Measurements from ENCODE around the gene FOXQ1.

The FOXQ1 gene, protein sequence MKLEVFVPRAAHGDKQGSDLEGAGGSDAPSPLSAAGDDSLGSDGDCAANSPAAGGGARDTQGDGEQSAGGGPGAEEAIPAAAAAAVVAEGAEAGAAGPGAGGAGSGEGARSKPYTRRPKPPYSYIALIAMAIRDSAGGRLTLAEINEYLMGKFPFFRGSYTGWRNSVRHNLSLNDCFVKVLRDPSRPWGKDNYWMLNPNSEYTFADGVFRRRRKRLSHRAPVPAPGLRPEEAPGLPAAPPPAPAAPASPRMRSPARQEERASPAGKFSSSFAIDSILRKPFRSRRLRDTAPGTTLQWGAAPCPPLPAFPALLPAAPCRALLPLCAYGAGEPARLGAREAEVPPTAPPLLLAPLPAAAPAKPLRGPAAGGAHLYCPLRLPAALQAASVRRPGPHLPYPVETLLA

DNA sequence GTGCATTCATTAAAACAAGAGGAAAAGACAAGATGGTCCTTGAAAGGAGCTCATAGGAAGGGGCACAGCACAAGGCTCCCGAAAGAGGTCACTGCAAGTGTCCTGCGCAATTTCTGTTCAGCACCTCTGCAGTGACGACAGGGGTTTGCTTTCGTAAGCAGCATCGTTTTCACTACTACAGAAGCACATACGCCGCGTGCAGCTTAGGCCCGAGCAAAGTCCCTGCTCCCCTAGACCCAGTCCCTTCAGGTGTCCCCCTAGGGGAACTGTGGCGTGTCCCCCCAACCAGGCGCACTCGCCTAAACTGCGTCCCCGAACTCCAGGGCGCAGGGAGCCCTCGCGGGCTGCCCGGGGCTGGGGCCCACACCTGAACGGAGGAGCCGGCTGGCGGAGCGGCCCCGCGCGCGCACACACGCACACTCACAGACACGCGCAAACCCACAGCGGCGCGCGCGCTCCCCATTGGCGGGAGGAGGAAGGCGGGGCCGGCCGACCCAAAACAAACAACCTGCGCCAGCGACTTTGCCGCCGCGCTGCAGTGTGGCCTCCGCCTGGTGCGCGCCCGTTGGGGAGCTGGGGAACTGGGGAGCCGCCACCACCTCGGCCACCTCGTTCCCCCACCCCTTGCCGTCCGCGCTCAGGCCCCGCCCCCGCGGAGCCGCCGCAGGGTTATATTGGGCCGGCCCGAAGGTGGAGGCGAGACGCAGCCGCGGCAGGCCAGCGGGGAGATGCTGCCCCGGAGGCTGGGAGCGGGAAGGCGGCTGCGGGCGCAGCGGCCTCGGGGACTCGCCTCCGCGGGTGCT is at the start of gene FOXQ1:
FOXQ1 (plus strand) TSS at position 699 of the 803 bp plus-strand sequence. CDS start 607 bp downstream, outside the sequence.
- no peak for DNase-seq

DNA sequence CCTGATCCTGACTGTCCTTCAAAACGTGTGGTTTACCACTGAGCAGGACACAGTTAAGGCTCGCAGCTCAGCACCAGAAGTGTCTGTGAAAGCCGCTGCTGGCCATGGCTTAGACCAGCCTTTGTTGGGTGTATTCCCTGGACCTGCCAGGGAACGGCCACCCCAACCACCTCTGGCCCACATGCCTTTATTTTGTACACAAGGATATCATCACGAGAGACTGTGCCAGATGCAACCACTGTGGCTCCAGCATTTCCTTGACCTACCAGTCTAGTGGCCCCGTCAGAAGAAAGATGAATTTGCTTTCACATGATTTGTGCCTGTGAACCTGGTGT is 49.2 kb upstream of the FOXQ1 start:
- DNase-seq, result no peak

DNA sequence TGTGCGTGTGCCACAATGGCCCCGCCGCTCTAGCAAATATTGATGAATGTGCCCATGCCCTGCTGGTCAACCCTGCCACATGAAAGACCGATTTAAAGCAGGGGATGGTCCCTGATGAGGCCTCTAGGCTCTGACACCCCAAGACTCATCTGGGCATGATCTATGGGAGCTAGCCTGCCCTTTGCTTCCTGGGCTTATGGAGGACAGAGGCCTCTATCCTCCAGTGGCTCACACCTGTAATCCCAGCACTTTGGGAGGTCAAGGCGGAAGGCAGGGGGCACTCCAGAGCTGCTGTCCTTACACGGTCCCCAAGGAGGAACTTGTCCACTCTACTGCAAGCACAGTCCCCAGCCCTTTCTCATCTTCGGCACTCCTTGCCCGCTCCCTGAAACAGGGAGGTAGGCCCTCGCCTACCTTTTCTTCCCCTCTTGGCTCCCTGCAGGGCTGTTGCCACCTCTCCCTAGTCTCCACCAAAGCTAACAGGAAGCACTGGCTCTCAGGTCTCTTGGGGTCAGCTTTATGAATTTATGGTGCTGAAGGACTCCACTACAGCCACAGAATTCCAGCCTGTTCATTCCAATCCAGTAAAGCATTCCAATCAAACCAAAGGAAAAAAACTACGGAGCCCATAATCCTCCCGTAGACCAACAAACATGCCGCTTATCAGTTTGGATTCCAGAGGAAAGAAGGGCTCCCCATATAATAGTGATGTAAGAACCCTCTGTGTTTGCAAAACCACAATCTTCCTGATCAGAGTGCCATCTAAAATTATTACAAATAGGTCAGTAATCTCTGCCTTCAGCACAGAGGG is 48.7 kb upstream of the FOXQ1 start:
- DNase-seq, result no peak

DNA sequence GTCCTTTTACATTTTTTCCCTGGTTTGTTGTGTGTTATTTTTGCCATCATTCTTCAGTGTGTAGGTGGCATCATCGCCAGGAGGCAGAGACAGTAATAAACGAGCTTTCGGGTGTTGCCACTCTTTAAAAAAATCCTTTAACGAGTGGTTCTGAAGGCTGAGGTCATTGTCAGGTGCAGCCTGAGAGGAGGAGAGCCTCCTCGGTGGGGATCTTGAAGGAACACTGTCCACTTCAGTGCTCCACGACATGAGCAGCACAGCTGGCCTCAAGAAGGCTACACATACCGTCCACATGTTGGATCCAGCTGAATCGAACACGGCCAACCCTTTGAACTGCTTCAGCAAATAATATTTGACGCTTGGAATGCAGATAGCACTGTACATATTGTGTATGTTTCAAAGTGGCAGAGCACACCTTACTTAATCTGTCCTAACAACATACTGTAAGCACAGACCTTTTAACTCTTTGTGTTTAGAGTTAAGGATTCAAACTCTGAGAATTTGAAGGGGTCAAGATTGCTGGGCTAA is 48.0 kb upstream of the FOXQ1 start:
- DNase-seq, result no peak

DNA sequence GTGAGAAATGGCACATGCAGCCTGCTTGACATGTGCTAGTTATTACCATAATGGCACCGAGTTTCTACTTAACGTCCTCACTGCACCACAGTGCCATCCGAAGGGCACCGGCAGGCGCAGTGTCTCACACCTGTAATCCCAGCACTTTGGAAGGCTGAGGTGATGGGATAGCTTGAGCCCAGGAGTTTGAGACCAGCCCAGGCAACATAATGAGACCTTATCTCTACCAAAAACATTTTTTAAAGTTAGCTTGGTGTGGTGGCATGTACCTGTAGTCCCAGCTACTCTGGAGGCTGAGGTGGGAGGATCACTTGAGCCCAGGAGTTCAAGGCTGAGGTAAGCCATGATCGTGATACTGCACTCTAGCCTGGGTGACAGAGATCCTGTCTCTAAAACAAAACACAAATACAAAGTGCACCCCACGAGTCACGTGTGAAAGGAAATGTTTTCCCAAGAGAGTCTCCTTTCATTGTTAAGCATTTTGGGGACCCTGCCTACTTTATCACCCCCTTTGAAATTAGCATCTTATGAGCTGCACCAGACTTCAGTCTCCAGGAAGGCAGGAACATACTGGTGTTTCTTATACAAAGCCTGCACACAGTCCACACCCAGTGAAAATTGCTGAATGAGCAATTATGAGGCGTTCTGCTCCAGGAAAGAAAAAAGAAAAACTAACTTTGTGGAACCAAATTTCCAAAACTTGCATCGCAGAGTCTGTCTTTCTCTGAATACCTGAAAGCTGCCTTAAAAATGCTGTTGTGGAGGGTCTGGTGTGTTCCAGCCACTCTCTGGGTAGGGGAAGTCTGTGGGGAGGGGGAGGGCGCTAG is 47.1 kb upstream of the FOXQ1 start:
- DNase-seq, result no peak

DNA sequence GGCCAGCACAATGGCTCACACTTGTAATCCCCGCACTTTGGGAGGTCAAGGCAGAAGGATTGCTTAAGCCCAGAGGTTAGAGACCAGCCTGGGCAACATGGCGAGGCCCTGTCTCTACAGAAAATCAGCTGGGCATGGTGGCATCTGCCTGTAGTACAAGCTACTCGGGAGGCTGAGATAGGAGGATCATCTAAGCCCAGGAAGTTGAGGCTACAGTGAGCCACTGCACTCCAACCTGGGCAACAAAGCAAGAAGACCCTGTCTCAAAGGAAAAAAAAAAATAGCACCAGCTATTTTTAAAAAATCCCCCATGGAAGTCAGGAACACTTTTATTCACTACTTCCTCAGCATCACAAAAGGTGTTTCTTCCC is 45.2 kb upstream of the FOXQ1 start:
- DNase-seq, result no peak

DNA sequence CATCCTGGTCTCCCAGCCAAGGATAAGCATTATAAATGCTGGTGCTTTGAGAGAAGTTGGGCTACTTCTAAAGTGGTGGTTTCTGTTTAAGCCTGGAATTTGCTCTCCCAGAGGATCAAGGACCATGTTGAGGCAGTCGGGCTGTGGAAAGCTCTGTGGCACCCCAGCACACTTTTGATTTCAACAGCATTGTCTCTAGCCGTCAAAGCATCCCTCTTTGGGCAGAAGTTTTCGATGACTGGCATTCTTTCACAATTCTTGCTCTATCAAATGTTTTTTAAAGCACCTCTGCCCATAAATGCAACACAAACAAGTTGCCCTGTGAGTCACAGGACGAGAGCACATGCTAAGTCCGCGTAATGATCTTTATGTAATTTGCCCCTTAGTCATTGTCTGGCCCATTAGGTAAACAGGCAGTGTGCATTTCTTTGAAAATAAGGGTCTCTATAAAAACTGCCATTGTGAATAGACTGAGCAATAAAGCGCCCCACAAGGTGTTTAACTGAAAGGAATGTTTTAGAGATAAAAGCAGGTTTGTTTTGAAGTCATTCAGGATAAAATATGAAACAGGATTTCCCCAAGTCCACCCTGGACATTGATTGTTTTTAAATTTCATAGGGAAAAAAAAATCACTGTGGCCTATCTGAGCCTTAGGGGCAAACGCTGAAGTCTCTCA is 44.7 kb upstream of the FOXQ1 start:
- DNase-seq, result no peak

DNA sequence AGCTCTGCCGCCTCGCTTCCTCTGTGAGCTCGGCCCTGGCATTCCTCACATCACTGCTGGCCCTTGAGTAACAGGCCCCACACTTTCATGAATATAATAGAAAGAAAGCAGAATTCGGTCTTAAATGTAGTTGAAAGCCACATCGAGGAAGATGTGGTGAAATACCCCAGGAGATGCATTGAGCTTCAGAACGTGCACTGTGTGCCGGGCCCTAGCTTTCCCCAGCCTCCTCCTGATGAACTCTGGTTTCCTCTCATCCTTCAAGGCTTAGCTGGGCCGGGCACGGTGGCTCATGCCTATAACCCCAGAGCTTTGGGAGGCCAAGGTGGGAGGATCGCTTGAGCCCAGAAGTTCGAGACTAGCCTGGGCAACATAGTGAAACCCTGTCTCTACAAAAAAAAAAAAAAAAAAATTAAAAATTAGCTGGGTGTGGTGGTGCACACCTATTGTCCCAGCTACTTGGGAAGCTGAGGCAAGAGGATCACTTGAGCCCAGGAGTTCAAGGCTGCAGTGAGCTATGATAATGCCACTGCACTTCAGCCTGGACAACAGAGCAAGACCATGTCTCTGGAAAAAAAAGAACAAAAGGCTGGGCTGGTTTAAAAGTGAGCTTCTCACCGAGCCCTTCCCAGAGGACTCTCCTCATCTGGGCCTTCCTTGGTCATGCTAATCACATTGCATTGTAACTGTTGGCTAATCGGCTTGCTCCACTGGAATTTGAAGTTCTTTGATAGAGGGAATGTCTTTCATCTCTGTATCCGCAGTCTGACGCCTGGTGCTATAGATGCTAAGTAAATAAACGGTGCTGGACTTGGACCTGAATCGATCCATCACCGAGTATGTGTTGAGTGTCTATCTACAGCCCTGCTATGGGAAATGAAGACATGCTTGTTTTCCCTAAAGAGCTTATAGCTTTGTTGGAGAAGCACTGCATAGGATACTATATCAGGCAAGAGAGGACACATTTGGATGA is 43.8 kb upstream of the FOXQ1 start:
- no peak for DNase-seq

DNA sequence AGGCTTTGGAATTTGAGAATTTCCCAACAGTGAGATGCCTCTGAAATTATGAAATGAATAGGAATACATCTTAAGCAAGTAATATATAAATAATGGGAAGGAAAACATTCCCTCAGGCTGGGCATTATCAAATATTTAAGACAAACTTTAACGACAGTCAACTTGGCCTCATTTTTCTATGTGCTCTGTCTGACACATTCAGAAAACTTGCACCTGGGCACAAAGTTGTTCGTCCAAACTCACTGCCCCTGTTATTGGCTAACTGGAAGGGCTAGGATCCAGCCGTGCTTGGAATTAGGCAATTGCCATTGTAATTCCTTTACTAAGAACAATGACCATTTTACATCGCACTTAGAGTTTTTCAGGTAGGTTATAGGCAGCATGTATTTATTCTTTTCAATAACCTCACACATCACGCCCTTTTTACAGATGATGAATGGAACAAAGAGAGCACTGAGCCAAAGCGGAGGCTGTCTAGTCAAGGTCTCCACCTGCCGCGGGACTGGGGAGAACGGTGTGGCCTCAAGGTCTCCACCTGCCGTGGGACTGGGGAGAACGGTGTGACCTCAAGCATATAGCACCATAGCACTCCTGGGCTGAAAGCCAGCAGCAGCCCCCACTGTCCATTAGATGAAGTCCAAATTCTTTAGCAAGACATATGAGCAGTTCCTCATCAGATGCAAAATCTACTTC is 40.7 kb upstream of the FOXQ1 start:
- no peak for DNase-seq

DNA sequence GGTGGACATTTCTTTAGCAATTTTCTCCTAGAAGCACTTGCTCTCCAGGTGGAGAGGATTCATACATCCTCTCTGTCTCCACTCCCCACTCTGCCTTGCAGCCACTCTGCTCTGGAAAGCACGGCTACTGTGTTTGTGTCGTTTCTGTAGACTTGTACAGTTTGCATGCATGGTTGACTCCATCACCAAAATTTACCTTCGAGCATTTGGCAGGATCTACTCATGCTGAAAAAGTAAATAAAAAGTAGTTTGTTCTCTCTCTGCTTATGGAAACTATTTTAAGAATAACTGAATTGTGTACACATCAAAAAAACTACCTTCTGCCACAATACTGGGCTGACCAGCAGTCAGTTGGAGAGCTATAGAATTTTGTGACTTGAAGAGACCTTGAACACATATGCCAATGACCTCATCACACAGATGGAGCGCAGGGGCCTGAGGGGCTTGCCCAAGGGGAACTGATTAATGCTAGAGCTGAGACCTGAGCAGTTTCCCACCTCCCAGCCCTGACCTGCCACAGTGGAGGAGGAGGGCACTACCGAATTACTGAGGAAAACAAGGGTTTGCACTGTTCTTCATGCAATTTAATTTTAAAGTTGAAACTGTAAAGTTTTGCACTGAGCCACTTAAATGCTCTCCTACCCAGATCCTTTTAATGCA is 33.7 kb upstream of the FOXQ1 start:
- no peak for DNase-seq

DNA sequence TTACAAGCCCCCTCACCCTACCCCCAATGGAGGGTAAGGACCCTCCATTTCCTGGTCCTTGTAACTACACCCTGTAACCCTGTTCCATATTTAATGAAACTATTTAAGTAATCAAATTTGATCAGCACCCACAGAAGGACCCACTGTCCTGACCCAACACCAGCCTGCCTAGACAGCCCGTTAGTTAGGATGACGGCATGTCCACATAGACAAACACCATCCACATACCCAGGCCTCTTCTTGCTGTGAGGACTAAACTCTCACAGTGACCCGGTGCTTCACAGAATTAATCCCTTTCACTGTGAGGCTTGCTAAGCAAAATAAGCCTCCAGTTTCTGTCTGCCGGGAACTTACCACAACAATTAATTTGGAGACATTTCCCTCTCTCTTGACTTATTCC is 32.8 kb upstream of the FOXQ1 start:
- DNase-seq, result no peak

DNA sequence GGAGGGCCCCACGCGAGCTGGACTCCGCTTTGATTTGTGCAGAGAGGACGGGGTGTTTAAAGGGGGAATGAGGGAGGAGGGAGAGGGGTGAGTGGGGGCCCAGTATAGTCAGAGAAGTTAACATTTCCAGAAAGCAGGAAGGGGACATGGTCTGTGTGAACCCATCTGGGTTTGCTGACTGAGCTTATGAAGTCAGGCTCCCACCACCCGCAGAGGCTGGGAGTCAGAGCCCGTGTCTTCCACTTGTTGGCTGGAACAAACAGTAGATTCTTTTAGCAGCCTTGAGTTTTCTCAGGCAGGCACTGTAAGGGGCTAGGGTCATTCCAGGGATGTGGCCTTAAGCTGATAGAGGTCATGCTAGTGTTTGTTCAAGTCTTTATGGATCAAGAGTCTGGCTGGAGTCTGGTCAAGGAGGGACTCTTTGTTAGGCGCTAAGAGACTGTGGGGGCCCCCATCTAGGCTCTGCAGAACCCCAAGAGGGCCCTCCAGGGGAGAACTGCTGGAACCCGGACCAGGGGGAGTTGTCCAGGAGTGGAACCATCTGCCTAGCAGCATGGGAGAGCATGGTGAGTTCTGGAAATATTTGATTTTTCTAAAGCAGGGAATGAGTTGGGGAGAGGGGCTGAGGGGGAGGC is 31.1 kb upstream of the FOXQ1 start:
- no peak for DNase-seq

DNA sequence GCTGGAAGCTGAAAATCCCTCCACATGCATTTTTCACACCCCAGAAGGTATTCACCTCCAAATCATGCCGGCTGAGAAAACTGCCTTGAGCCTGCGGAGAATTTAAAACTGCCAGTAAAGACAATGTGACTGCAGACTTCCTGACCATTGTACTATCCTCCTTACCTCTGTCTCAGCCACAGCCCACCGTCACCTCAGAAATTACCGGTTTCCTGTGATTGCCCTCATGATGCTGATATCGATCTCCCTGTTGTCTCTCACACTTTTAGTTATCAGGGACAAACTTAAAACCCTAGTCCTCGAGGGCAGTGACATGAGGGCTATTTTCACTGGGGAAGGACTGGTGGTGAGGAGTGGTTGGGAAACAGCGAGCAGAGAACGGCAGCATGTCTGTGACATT is 30.2 kb upstream of the FOXQ1 start:
- no peak for DNase-seq

DNA sequence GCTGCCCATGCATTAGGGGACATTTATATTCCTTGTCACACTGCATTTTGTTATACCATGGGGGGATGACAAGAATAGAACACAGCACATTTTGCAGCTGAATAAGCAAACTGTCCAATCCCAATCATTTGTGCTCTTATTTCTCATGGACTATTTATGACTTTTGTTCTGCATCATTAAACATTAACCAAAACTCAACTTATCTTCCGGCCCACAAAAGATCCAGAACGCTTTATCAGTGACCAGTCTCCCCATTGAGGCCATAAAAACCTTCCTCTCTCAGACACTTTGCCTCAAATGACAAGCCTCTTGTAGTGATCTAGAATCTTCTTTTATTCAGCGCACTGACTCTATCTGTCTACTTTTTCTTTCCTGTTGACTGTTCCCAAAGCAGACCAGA is 28.4 kb upstream of the FOXQ1 start:
- no peak for DNase-seq

DNA sequence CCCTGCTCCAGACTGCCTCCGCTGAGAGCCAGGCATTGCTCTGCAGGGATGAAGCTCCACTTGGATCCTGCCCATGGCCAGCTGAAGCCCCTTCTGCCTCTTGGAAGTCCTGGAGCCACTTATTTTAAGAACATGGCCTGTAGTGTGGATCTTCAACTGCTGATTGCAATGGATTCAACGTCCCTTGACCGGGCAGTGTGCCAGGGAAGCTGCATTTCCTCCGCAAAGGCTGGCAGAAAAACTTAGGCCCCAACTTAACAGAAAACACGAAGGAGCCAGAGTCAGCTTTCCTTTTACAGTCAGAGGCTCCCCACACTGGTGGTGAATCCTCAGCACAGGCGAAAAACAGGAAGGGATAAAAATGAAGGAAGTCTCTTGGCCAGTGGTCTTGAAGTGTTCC is 26.3 kb upstream of the FOXQ1 start:
- DNase-seq, result no peak

DNA sequence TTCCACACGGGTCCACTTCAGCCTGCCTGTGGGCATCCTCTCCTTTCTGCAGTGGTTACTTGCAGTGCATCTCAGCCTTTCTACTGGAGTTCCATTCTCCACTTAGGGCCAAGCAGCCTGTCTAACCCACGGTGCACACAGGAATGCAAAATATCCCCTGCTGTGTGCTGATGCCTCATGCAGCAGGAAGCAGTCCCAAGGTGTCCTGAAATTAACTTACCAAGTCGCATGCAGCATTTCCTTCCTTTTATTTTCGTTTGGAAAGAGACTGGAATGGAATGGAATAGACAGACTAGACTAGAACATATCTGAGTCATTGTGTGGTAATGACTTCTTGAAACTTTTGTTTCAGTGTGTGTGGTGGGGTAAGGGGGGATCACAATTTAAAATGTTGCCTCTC is 25.9 kb upstream of the FOXQ1 start:
- DNase-seq, result no peak

DNA sequence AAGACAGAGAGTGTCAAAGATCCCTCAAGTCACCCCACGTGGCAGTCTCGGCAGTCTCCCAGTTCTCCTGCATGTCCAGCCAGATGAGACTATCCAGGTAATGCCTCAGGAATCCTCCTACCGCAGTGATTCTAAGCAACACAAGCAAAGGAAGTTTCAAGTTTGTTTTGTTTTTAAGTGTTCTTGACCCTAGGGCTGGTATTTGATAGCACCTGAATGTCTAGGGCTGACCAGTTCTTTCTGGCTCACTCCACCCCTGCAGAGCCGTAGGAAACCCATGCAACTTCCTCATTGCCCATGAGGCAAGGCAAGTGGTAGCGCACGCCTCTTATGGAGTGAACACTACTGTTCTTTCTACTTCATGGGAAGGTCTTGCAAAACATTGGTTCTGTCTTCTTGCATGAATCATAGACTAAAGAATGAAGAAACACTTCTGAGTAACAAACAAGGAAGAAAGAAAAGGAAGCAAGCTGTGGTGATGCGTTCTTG is 24.8 kb upstream of the FOXQ1 start:
- DNase-seq, result no peak

DNA sequence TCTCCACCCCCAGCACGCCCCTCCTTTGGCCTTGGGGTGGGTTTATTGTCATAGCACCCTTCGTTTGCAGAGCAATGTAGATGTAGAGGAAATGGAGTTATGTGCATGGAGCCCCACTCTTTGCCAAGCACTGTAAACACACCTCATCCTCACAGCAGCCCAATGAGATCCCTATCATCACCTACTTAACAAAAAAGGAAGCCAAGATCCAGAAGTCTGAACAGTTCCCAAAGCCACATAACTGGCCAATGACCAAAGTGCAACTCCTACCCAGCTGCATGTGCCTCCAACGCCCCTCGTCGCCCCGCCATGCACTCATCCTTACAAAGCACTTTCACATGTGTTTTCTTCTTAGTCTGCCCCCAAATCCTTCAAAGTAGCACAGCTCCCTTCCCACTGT is 21.8 kb upstream of the FOXQ1 start:
- no peak for DNase-seq

DNA sequence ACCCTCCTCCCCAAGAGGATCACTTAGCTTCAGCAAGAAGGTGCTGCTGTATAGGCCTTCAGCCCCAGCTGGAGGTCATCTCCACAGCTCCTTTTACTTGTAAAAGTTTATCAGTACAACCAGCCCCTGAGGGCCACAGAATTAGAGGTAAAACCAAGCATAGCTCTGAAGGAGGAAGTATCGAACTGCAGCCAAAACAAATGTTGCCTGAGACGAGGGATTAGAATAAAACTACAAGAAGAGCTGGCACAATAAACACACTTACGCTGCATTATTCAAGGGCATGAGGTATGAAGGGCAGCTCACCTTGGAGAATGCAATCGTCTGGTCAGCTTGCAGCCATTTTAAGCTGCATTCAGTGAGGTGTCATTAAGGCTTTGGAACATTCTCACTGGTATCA is 21.1 kb upstream of the FOXQ1 start:
- no peak for DNase-seq
